PFSK-1 (cell line): ENCODE data around the gene MPPED1.

Experiments
- FOXP2 ChIP-seq: optimal IDR thresholded peaks from 2 replicates; pipeline ENCODE3; 2011; ENCODE audit warnings: borderline replicate concordance, control low read depth, inconsistent platforms; ENCODE audit not compliant: insufficient read depth; ENCODE audit errors: extremely low read length, extremely low read depth
- POLR2AphosphoS5 ChIP-seq: IDR thresholded peaks from 2 replicates; pipeline ENCODE4 v1.6.1; 2012; ENCODE audit warnings: low read depth, mild to moderate bottlenecking, control low read depth, low read length, moderate library complexity
- SIN3A ChIP-seq: IDR thresholded peaks from 2 replicates; pipeline ENCODE4 v1.6.1; 2012; ENCODE audit warnings: mild to moderate bottlenecking, low read length, moderate library complexity, borderline replicate concordance; ENCODE audit not compliant: insufficient read depth
- TAF1 ChIP-seq: IDR thresholded peaks from 2 replicates; pipeline ENCODE4 v1.6.1; 2012; ENCODE audit warnings: low read length, control low read depth, borderline replicate concordance; ENCODE audit not compliant: insufficient read depth
- TF ChIP-seq, protein P1 (sequence below), 2 experiments: IDR thresholded peaks; 2 replicates each; pipeline versions ENCODE4 v1.6.1 to v1.8.0; 2011 to 2012; ENCODE audit warnings: low read depth in 2 of 2, low read length in 2 of 2, control low read depth in 1 of 2, inconsistent platforms in 1 of 2, mild to moderate bottlenecking in 1 of 2, moderate library complexity in 1 of 2; ENCODE audit not compliant: insufficient read depth in 1 of 2

The MPPED1 gene

DNA sequence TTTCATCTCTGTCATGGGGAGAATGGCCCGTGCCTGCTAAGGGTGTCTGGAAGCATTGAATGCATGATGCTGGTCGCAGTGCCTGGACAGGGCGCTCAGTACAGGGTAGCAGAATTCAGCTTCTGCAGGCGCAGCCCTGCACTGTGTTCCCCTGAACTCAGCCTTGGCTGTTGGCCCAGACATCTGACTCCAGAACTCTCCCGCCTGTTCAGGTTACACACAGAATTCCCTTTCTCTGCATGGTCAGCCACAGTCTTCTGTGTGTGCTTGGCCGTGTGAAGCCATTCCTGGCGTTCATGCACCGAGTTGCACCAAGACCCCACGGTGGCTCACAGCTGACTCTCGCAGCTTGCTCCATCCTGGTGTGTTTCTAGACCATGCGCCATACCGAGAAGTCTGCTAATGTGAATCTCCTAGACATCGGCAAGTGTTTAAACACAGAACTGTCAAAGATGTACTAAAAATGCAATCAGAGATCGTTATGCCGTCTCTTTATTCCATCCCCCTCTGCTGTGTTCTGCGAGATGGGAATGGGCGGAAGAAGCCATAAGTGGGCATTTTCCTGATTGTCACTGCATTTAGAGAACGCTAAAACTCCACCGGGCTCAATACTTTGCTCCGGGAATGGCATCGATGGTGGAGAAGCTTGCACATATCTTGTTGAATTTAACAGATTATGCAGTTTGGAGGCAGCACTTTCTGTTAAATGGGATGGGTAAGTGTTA, 55.6 kb downstream of the MPPED1 start:
- TF ChIP-seq SIN3A (no peak), FOXP2 (no peak), TAF1 (no peak), POLR2AphosphoS5 (no peak)
- TF ChIP-seq, protein P1, sequence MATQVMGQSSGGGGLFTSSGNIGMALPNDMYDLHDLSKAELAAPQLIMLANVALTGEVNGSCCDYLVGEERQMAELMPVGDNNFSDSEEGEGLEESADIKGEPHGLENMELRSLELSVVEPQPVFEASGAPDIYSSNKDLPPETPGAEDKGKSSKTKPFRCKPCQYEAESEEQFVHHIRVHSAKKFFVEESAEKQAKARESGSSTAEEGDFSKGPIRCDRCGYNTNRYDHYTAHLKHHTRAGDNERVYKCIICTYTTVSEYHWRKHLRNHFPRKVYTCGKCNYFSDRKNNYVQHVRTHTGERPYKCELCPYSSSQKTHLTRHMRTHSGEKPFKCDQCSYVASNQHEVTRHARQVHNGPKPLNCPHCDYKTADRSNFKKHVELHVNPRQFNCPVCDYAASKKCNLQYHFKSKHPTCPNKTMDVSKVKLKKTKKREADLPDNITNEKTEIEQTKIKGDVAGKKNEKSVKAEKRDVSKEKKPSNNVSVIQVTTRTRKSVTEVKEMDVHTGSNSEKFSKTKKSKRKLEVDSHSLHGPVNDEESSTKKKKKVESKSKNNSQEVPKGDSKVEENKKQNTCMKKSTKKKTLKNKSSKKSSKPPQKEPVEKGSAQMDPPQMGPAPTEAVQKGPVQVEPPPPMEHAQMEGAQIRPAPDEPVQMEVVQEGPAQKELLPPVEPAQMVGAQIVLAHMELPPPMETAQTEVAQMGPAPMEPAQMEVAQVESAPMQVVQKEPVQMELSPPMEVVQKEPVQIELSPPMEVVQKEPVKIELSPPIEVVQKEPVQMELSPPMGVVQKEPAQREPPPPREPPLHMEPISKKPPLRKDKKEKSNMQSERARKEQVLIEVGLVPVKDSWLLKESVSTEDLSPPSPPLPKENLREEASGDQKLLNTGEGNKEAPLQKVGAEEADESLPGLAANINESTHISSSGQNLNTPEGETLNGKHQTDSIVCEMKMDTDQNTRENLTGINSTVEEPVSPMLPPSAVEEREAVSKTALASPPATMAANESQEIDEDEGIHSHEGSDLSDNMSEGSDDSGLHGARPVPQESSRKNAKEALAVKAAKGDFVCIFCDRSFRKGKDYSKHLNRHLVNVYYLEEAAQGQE (IDR thresholded peaks at IDR 0.05; ENCODE audit: insufficient read depth in 1 of 2, low read depth in 2 of 2, low read length in 2 of 2) = no peak

DNA sequence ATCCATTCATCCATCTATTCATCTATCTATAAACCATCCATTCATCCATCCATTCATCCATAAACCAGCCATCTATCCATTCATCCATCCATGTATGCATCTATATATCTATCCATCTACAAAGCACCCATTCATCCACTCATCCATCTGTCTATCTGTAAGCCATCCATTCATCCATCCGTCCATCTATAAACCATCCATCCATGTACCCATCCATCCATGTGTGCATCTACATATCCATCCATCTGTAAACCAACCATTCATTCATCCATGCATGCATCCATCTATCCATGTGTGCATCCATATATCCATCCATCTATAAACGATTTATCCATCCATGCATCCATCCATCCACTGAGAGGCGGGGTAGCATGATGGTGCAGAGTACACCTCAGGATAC, 58.4 kb downstream of the MPPED1 start:
- TF ChIP-seq, protein P1 (IDR thresholded peaks at IDR 0.05; ENCODE audit: insufficient read depth in 1 of 2, low read depth in 2 of 2, low read length in 2 of 2) = no peak
- no peak for TF ChIP-seq FOXP2
- no peak for TF ChIP-seq TAF1
- no peak for TF ChIP-seq SIN3A
- no peak for TF ChIP-seq POLR2AphosphoS5

GRCh38 chr22:43470941-43471585, 59.2 kb downstream of the MPPED1 start:
- TF ChIP-seq, protein P1 (IDR thresholded peaks at IDR 0.05; ENCODE audit: insufficient read depth in 1 of 2, low read depth in 2 of 2, low read length in 2 of 2) = no peak
- TF ChIP-seq TAF1 (no peak), FOXP2 (no peak), SIN3A (no peak), POLR2AphosphoS5 (no peak)

DNA sequence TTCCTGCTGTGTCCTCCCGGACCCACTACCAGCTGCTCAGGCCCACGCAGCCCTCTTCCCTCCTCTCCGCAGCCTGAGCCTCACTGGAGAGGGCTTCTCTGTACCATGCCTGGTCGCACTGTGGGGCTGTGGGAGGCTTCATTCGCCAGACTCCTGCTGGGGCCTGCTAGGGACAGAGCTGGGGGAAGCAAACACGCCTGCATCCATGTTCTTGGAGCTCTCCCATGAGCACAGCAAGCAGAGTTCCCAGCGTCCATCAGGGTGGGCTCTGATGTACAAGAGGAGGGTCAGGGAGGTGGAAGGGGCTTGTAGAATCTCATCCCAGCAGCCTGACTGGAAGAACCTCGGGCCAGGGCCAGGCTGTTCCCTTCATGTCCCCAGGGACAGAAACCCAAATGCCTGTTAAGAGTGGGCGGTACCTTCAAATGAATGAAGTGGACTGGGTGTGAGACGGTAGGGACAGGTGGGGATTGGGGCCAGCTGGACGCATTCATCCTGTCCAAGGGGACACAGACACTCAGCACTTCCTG, 59.9 kb downstream of the MPPED1 start:
- TF ChIP-seq TAF1 = no peak
- no peak for TF ChIP-seq POLR2AphosphoS5
- TF ChIP-seq FOXP2 = no peak
- TF ChIP-seq, protein P1 (IDR thresholded peaks at IDR 0.05; ENCODE audit: insufficient read depth in 1 of 2, low read depth in 2 of 2, low read length in 2 of 2) = no peak
- no peak for TF ChIP-seq SIN3A
